MCF 10A (cell line): ENCODE results near the gene RPRM. TPM values are rescaled to one million over a fixed set of nuclear protein-coding genes. Genes with fewer than 3 reads are reported as not detected.

Experiments
- BruUV-seq: library from RNA; stranded (reverse); fragments of 400-500 nt; replicated peaks from 2 replicates; lab custom pipeline; 2021; lab: Mats Ljungman, UMichigan
- CTCF ChIA-PET: fragments of 300-600 bp; sonication (Branson Sonifier 250); formaldehyde crosslinking; extraction: SDS; loops from one replicate; lab custom pipeline; 2021; ENCODE audit warnings: antibody characterized with exemption, inconsistent platforms; lab: Yijun Ruan, JAX
- POLR2A ChIA-PET: fragments of 300-600, 350-650 bp; sonication (Branson Sonifier 250); formaldehyde crosslinking; extraction: SDS; loops from one replicate; lab custom pipeline; 2020; ENCODE audit warnings: antibody characterized with exemption, inconsistent platforms; lab: Yijun Ruan, JAX
- DNase-seq: peaks from one replicate; pipeline ENCODE4 v3.0.0-alpha.2; 2018; ENCODE audit not compliant: unreplicated experiment
- H3K27ac Mint-ChIP-seq: one replicate; pipeline ENCODE4 v1.8.0; 2022; ENCODE audit warnings: mild to moderate bottlenecking, low read depth, mixed read lengths; ENCODE audit not compliant: unreplicated experiment
- H3K27me3 Mint-ChIP-seq: one replicate; pipeline ENCODE4 v1.8.0; 2022; ENCODE audit warnings: mixed read lengths; ENCODE audit not compliant: insufficient read depth, unreplicated experiment
- H3K36me3 Mint-ChIP-seq: one replicate; pipeline ENCODE4 v1.8.0; 2022; ENCODE audit warnings: mild to moderate bottlenecking, moderate library complexity, mixed read lengths; ENCODE audit not compliant: insufficient read depth, unreplicated experiment
- H3K4me1 Mint-ChIP-seq: one replicate; pipeline ENCODE4 v1.8.0; 2022; ENCODE audit warnings: mixed read lengths; ENCODE audit not compliant: insufficient read depth, unreplicated experiment
- H3K4me3 Mint-ChIP-seq: one replicate; pipeline ENCODE4 v1.8.0; 2022; ENCODE audit warnings: mild to moderate bottlenecking, moderate library complexity, mixed read lengths; ENCODE audit not compliant: unreplicated experiment
- H3K9me3 Mint-ChIP-seq: one replicate; pipeline ENCODE4 v1.8.0; 2022; ENCODE audit warnings: mixed read lengths; ENCODE audit not compliant: unreplicated experiment
- CTCF ChIP-seq: fragments of 200-600 bp; IDR thresholded peaks from one replicate; pipeline ENCODE4 v1.8.0; 2022; ENCODE audit warnings: antibody characterized with exemption, mild to moderate bottlenecking; ENCODE audit not compliant: unreplicated experiment
- intact Hi-C: fragments of 100-400 bp; cut with micrococcal nuclease; formaldehyde crosslinking; loops from 2 replicates; pipeline ENCODE4 v1.14.1; 2022
- total RNA-seq: library from RNA; stranded (reverse); gene quantifications from 2 replicates; pipeline ENCODE4 v1.2.3, GENCODE V29; 2022

RPRM gene
- total RNA-seq, 1 experiment from 2014 or later = not detected

GRCh38 chr2:153462338-153462859 lies 16.2 kb downstream of the RPRM start:
- intact Hi-C loops = no loop called here
- H3K36me3 Mint-ChIP-seq = no peaks in the 10 kb centered on the region
- no peak overlapping the region for H3K4me3 Mint-ChIP-seq
- ChIA-PET CTCF (interaction anchor here (0.8 kb wide), 1 partner anchor 12 kb away, joined by 3 read pairs; no protein-coding TSS in a partner anchor), POLR2A (no interaction called here)
- no peak overlapping the region for H3K27ac Mint-ChIP-seq
- TF ChIP-seq CTCF = no peak
- no peaks in the 10 kb centered on the region for H3K9me3 Mint-ChIP-seq
- BruUV-seq = no TSS peak
- no peak for DNase-seq
- peaks cover 78% of the 10 kb centered on the region for H3K27me3 Mint-ChIP-seq
- no peaks in the 10 kb centered on the region for H3K4me1 Mint-ChIP-seq

GRCh38 chr2:153461453-153461852 lies 17.1 kb downstream of the RPRM start:
- no peaks in the 10 kb centered on the region for H3K9me3 Mint-ChIP-seq
- no peak for TF ChIP-seq CTCF
- no peak overlapping the region for H3K27ac Mint-ChIP-seq
- no peak for DNase-seq
- ChIA-PET CTCF (interaction anchor here (0.7 kb wide), 1 partner anchor 132 kb away, joined by 3 read pairs; no protein-coding TSS in a partner anchor), POLR2A (no interaction called here)
- H3K4me3 Mint-ChIP-seq = no peak overlapping the region
- no peaks in the 10 kb centered on the region for H3K36me3 Mint-ChIP-seq
- H3K27me3 Mint-ChIP-seq = peaks cover 70% of the 10 kb centered on the region
- intact Hi-C loops = no loop called here
- no TSS peak for BruUV-seq
- H3K4me1 Mint-ChIP-seq = no peaks in the 10 kb centered on the region

- intact Hi-C loops = no loop called here
- DNase-seq = no peak
- BruUV-seq = no TSS peak
- ChIA-PET CTCF (interaction anchor here (0.5 to 0.9 kb wide), 4 partner anchors 23 to 680 kb away, joined by 3 read pairs; partner anchors contain the start of gene RPRM), POLR2A (no interaction called here)
- no peak for TF ChIP-seq CTCF
- Mint-ChIP-seq H3K27ac (no peak overlapping the region), H3K27me3 (peaks cover 31% of the 10 kb centered on the region), H3K9me3 (no peaks in the 10 kb centered on the region), H3K4me3 (no peak overlapping the region), H3K4me1 (no peaks in the 10 kb centered on the region), H3K36me3 (no peaks in the 10 kb centered on the region)
Observed at GRCh38 chr2:153455861-153456260, 22.7 kb downstream of the RPRM start.

GRCh38 chr2:153455403-153455802 lies 23.2 kb downstream of the RPRM start:
- H3K27ac Mint-ChIP-seq = no peak overlapping the region
- ChIA-PET CTCF (interaction anchor here (0.6 to 0.9 kb wide), 3 partner anchors 23 to 679 kb away, joined by 3 read pairs; partner anchors contain the start of gene RPRM), POLR2A (no interaction called here)
- BruUV-seq = no TSS peak
- peaks cover 27% of the 10 kb centered on the region for H3K27me3 Mint-ChIP-seq
- H3K4me3 Mint-ChIP-seq = no peak overlapping the region
- intact Hi-C loops = no loop called here
- no peaks in the 10 kb centered on the region for H3K4me1 Mint-ChIP-seq
- no peaks in the 10 kb centered on the region for H3K36me3 Mint-ChIP-seq
- TF ChIP-seq CTCF = no peak
- no peak for DNase-seq
- H3K9me3 Mint-ChIP-seq = no peaks in the 10 kb centered on the region
